ENCODE measurements around the gene KIAA1671. TPM values are rescaled to one million over a fixed set of nuclear protein-coding genes. Genes with fewer than 3 reads are reported as not detected.

The KIAA1671 gene
- total and polyA plus RNA-seq, 2 of the 4 experiments (the other 2 are of a cell fraction) = 0.02 TPM; not detected in 1

DNA sequence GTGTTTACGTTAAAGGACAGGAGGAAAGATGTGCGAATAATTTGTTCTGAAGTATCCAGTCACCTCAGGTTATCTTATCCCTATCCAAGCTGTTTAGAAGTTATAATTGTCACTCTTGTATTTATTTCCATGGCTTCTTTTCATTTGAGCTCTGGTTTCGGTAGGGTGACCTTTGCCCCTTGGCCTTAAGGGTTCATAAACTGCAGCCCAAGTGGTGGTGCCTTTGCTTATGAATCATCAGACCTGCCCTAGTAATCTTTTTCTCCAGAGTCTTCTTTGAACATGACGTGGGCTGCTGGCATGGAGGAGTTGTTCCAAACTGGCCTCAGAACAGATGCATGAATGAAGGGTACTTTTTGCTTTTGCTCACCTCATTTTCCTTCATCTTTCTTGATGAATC is 240.6 kb downstream of the KIAA1671 start:
- Histone ChIP-seq H2AK9ac (replicated peaks; ENCODE audit: low read depth, low read length, poor library complexity) (no peak overlapping the region), H3K56ac (ENCODE audit: extremely low read depth, insufficient read depth, low read length) (no peak overlapping the region), H3K27me3 (ENCODE audit: control insufficient read depth, insufficient read depth, low read length) (no peaks in the 10 kb centered on the region), H4K8ac (ENCODE audit: low read depth in 2 of 2, low read length in 2 of 2) (no peak overlapping the region), H3K9me1 (ENCODE audit: insufficient read depth, low read length) (no peaks in the 10 kb centered on the region), H3K9me3 (ENCODE audit: control insufficient read depth, insufficient read depth, low read length) (no peaks in the 10 kb centered on the region), H2AK5ac (ENCODE audit: low read depth, low read length) (no peak overlapping the region), H3K14ac (replicated peaks; ENCODE audit: low read depth, low read length) (no peak overlapping the region), H3K4me1 (ENCODE audit: control insufficient read depth, insufficient read depth, low read length) (no peaks in the 10 kb centered on the region), H2BK15ac (ENCODE audit: low read depth, low read length) (no peak overlapping the region), H3K36me3 (ENCODE audit: control insufficient read depth, insufficient read depth, low read length) (no peaks in the 10 kb centered on the region), H2AFZ (replicated peaks; ENCODE audit: low read length, poor library complexity) (no peak overlapping the region), H3K27ac (ENCODE audit: insufficient read depth, low read length) (no peak overlapping the region), H3K23ac (ENCODE audit: low read depth, low read length) (no peak overlapping the region), H3K4me2 (ENCODE audit: low read depth, low read length) (no peak overlapping the region), H2BK120ac (ENCODE audit: low read depth, low read length) (no peak overlapping the region), H3K79me1 (ENCODE audit: low read depth in 1 of 2, low read length in 2 of 2) (no peaks in the 10 kb centered on the region), H2BK5ac (ENCODE audit: low read depth, low read length, poor library complexity, severe bottlenecking) (no peak overlapping the region), H4K5ac (ENCODE audit: low read depth, low read length) (no peak overlapping the region), H3K4ac (ENCODE audit: low read depth, low read length) (no peak overlapping the region), H2BK20ac (ENCODE audit: low read depth, low read length) (no peak overlapping the region), H4K20me1 (ENCODE audit: insufficient read depth, low read length) (no peaks in the 10 kb centered on the region), H4K91ac (ENCODE audit: insufficient read depth, low read depth, low read length) (no peak overlapping the region), H3K4me3 (ENCODE audit: insufficient read depth, low read depth, low read length) (no peak overlapping the region), H3K18ac (ENCODE audit: low read depth, low read length) (no peak overlapping the region), H3K9ac (ENCODE audit: low read depth, low read length) (no peak overlapping the region)
- TF ChIP-seq, protein P1, sequence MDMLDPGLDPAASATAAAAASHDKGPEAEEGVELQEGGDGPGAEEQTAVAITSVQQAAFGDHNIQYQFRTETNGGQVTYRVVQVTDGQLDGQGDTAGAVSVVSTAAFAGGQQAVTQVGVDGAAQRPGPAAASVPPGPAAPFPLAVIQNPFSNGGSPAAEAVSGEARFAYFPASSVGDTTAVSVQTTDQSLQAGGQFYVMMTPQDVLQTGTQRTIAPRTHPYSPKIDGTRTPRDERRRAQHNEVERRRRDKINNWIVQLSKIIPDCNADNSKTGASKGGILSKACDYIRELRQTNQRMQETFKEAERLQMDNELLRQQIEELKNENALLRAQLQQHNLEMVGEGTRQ (IDR thresholded peaks at IDR 0.05; ENCODE audit: low read depth, low read length) = no peak
- no TSS peak for BruUV-seq (replicated peaks)
- dilution Hi-C loops (cut with HindIII; ENCODE audit: low sequenced_read_pairs, unreplicated experiment) (no loop called here), in situ Hi-C loops (cut with MboI; ENCODE audit: low sequenced_read_pairs) (no loop called here), intact Hi-C loops (cut with micrococcal nuclease) (no loop called here)
- ChIA-PET POLR2A (ENCODE audit: unreplicated experiment) (no interaction called here), CTCF (no interaction called here)
- ATAC-seq (ENCODE audit: low read depth) (no peak), DNase-seq (no peak)
- no CpG with 5 or more reads among the region's 4 CpGs for WGBS, 2 experiments (ENCODE audit: extremely low coverage in 2 of 2, insufficient read length in 1 of 2)
